NCI-H460 (cell line): ENCODE measurements around the gene MIER1. TPM values are rescaled to one million over a fixed set of nuclear protein-coding genes. Genes with fewer than 3 reads are reported as not detected.
"Not testable (repeated sequence)": the region's sequence is repeated elsewhere in the genome, so short reads cannot be mapped to it uniquely, and the experiment has no call there.

ENCODE experiments used
- DNase-seq: peaks from one replicate; pipeline ENCODE4 v3.0.0-alpha.2; 2016; ENCODE audit warnings: low read depth; ENCODE audit errors: extremely low read depth
- total RNA-seq: library from RNA; depleted of rRNA; stranded (reverse); fragments of >200 nt; shearing (Covaris generic); gene quantifications from 2 replicates; pipeline ENCODE4 v1.2.3, GENCODE V29; 2014

Gene MIER1
- total RNA-seq, 1 experiment from 2014 or later = 35.8 TPM

- no peak for DNase-seq
Measured at GRCh38 chr1:66937529-66938234, 12.9 kb downstream of the MIER1 start.

GRCh38 chr1:66938613-66939012, 13.8 kb downstream of the MIER1 start:
- DNase-seq = no peak

- DNase-seq = no peak
Measured at GRCh38 chr1:66940981-66941380, 16.2 kb downstream of the MIER1 start.

- no peak for DNase-seq
Measured at GRCh38 chr1:66943361-66943969, 18.7 kb downstream of the MIER1 start.

GRCh38 chr1:66944330-66945274, 19.8 kb downstream of the MIER1 start:
- no peak for DNase-seq

GRCh38 chr1:66945316-66945715, 20.5 kb downstream of the MIER1 start:
- DNase-seq = no peak

- no peak for DNase-seq
Measured at GRCh38 chr1:66947267-66947666, 22.5 kb downstream of the MIER1 start.

- DNase-seq = no peak
Measured at GRCh38 chr1:66951513-66951912, 26.7 kb downstream of the MIER1 start.

- DNase-seq = no peak
Measured at GRCh38 chr1:66954208-66954607, 29.4 kb downstream of the MIER1 start.

- no peak for DNase-seq
Measured at GRCh38 chr1:66957938-66958337, 33.1 kb downstream of the MIER1 start.

- DNase-seq = not testable (repeated sequence)
Measured at GRCh38 chr1:66966188-66966873, 41.5 kb downstream of the MIER1 start.

- no peak for DNase-seq
Measured at GRCh38 chr1:66968574-66968973, 43.8 kb downstream of the MIER1 start.

GRCh38 chr1:66978201-66978600, 53.4 kb downstream of the MIER1 start:
- no peak for DNase-seq

GRCh38 chr1:66979621-66980020, 54.8 kb downstream of the MIER1 start:
- not testable (repeated sequence) for DNase-seq

GRCh38 chr1:66980745-66981367, 56.1 kb downstream of the MIER1 start:
- DNase-seq = no peak

GRCh38 chr1:66981679-66982078, 56.9 kb downstream of the MIER1 start:
- no peak for DNase-seq

- no peak for DNase-seq
Measured at GRCh38 chr1:66982561-66983260, 57.9 kb downstream of the MIER1 start.

- DNase-seq = no peak
Measured at GRCh38 chr1:66984491-66984890, 59.7 kb downstream of the MIER1 start.

GRCh38 chr1:66985835-66986234, 61.0 kb downstream of the MIER1 start:
- no peak for DNase-seq

- DNase-seq = no peak
Measured at GRCh38 chr1:66993076-66993475, 68.3 kb downstream of the MIER1 start.
